CD4-positive, CD25-positive, alpha-beta regulatory T cell (primary cell): ENCODE results near the gene ELF2. TPM values are rescaled to one million over a fixed set of nuclear protein-coding genes. Genes with fewer than 3 reads are reported as not detected.
A peak's percentile ranks its signal among the peaks of the same experiment; 100 is the strongest.

Source experiments
- ATAC-seq, 2 donors: fragments of 150-1000 bp; cut with Tn5 transposase; one replicate each; pipeline ENCODE4 v1.10.0; 2021; ENCODE audit warnings: low read depth in 2 of 2, moderate number of reproducible peaks in 2 of 2, moderate library complexity in 1 of 2
- DNase-seq, 3 donors: peaks; one replicate each; pipeline versions ENCODE4 v3.0.0 to v3.0.0-alpha.2; 2012 to 2022; ENCODE audit warnings: mixed read lengths in 1 of 3
- H3K27ac ChIP-seq: one replicate; pipeline ENCODE4 v1.7.0; 2013; ENCODE audit warnings: mild to moderate bottlenecking, low read length; ENCODE audit not compliant: insufficient read depth, poor library complexity, severe bottlenecking
- H3K27me3 ChIP-seq: one replicate; pipeline ENCODE4 v1.7.0; 2013; ENCODE audit warnings: low read length; ENCODE audit not compliant: control insufficient read depth, insufficient read depth
- H3K36me3 ChIP-seq: one replicate; pipeline ENCODE4 v1.7.0; 2013; ENCODE audit warnings: mild to moderate bottlenecking, low read length, moderate library complexity; ENCODE audit not compliant: control insufficient read depth, insufficient read depth
- H3K4me1 ChIP-seq: 2 replicates; pipeline ENCODE4 v1.7.0; 2013; ENCODE audit warnings: mild to moderate bottlenecking, low read length; ENCODE audit not compliant: insufficient read depth, control insufficient read depth, poor library complexity, severe bottlenecking
- H3K4me3 ChIP-seq: one replicate; pipeline ENCODE4 v1.7.0; 2013; ENCODE audit warnings: low read depth, mild to moderate bottlenecking, low read length, moderate library complexity
- H3K9me3 ChIP-seq, 2 experiments: 1 replicate in 1 of 2; 2 replicates in 1 of 2; pipeline ENCODE4 v1.7.0; 2013; ENCODE audit warnings: low read length in 2 of 2, mild to moderate bottlenecking in 1 of 2, moderate library complexity in 1 of 2; ENCODE audit not compliant: control insufficient read depth in 2 of 2
- H3K27ac Mint-ChIP-seq, 3 donors: one replicate each; pipeline ENCODE4 v1.8.0; 2020 to 2022; ENCODE audit warnings: mild to moderate bottlenecking in 3 of 3, mixed read lengths in 3 of 3, moderate library complexity in 2 of 3
- H3K27me3 Mint-ChIP-seq: one replicate; pipeline ENCODE4 v1.8.0; 2022; ENCODE audit warnings: mild to moderate bottlenecking, mixed read lengths
- H3K36me3 Mint-ChIP-seq: one replicate; pipeline ENCODE4 v1.8.0; 2020; ENCODE audit warnings: mixed read lengths
- H3K4me1 Mint-ChIP-seq, 4 donors: one replicate each; pipeline ENCODE4 v1.8.0; 2020 to 2022; ENCODE audit warnings: mixed read lengths in 4 of 4, mild to moderate bottlenecking in 1 of 4
- H3K4me3 Mint-ChIP-seq, 4 donors: one replicate each; pipeline ENCODE4 v1.8.0; 2020 to 2022; ENCODE audit warnings: mild to moderate bottlenecking in 4 of 4, mixed read lengths in 4 of 4, moderate library complexity in 3 of 4
- H3K9me3 Mint-ChIP-seq, 7 donors: one replicate each; pipeline ENCODE4 v1.8.0; 2020 to 2022; ENCODE audit warnings: mixed read lengths in 7 of 7, mild to moderate bottlenecking in 3 of 7, moderate library complexity in 2 of 7
- polyA plus RNA-seq, 4 donors: library from polyadenylated mRNA; unstranded; fragments of 300-500 nt; fragmentation: Illumina TruSeq; gene quantifications; one replicate each; pipeline ENCODE4 v1.2.3, GENCODE V29; 2021
- total RNA-seq: library from RNA; stranded (reverse); gene quantifications from one replicate; pipeline ENCODE4 v1.2.3, GENCODE V29; 2022

The ELF2 gene
- total and polyA plus RNA-seq, 5 donors from 2014 or later, result 27.7 to 75.0 (median 32.9) TPM

DNA sequence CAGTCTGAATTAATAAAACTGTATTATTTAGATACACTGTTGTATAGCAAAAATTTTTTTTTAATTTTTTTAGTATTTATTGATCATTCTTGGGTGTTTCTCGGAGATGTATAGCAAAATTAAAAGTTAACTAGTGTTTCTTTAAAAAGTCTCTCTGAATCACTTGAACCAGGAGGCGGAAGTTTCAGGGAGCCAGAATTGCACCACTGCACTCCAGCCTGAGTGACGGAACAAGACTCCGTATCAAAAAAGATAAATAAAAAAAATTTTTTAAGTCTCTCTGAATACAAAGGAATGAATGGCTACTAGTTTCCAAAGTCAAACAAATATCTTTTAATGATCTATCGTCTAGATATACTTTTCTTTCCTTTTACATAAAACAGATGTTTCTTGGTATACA lies 64.4 kb downstream of the ELF2 start:
- Mint-ChIP-seq H3K4me3 (no peak overlapping the region), H3K36me3 (no peaks in the 10 kb centered on the region), H3K27ac (no peak overlapping the region), H3K4me1 (no peaks in the 10 kb centered on the region), H3K9me3 (no peaks in the 10 kb centered on the region), H3K27me3 (peaks cover 20% of the 10 kb centered on the region)
- H3K27me3 ChIP-seq, result no peaks in the 10 kb centered on the region
- no peaks in the 10 kb centered on the region for H3K36me3 ChIP-seq
- no peak overlapping the region for H3K27ac ChIP-seq
- H3K9me3 ChIP-seq, result no peaks in the 10 kb centered on the region
- no peak for DNase-seq
- H3K4me1 ChIP-seq, result no peaks in the 10 kb centered on the region
- no peak overlapping the region for H3K4me3 ChIP-seq
- no peak for ATAC-seq

- no peak overlapping the region for H3K27ac Mint-ChIP-seq
- no peak for ATAC-seq
Observed at GRCh38 chr4:139108567-139109128, 68.4 kb downstream of the ELF2 start.

DNA sequence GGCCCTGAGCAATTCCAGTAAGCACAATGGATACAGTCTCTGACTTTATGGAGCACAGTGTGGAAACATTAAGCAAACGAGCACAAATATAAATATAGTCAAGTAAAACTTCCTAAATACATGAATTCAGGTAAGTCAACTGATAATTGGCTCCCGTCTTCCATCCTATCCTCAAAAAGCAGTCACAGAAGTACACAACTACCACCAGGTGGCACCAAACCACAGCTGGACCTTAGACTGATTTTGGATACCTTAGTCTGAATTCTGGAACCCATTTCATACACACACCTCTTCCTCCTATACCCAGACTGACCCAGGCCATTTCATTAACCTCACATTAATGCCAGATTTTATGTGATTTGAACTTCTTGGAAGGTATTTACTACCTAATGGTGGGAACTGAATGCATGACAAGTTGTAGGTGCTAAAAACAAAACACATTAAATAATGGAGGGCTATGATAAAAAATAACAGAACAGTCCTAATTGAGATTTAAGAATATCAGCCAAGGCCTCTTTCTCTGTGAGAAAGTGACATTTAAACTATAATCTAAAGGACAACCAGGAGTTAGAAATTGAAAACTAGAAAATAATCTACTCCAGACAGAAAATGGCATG lies 77.5 kb downstream of the ELF2 start:
- Mint-ChIP-seq H3K4me1 (peaks cover 0 to 6% (median under 1%) of the 10 kb centered on the region in 4 donors), H3K9me3 (no peaks in the 10 kb centered on the region), H3K27ac (no peak overlapping the region), H3K27me3 (peaks cover 25% of the 10 kb centered on the region), H3K4me3 (no peak overlapping the region), H3K36me3 (no peaks in the 10 kb centered on the region)
- ATAC-seq, result peak; percentile 53 to 74
- peaks cover 2% of the 10 kb centered on the region for H3K27me3 ChIP-seq
- no peaks in the 10 kb centered on the region for H3K4me1 ChIP-seq
- no peaks in the 10 kb centered on the region for H3K9me3 ChIP-seq
- H3K36me3 ChIP-seq, result no peaks in the 10 kb centered on the region
- H3K27ac ChIP-seq, result no peak overlapping the region
- H3K4me3 ChIP-seq, result no peak overlapping the region
- DNase-seq, result peak; percentile 51 to 87 (median 66)

More at GRCh38 chr4:139108567-139109128, 68.4 kb downstream of the ELF2 start:
- DNase-seq, result no peak
- no peaks in the 10 kb centered on the region for H3K4me1 ChIP-seq
- H3K4me1 Mint-ChIP-seq, result no peaks in the 10 kb centered on the region
- no peaks in the 10 kb centered on the region for H3K36me3 Mint-ChIP-seq
- no peak overlapping the region for H3K27ac ChIP-seq
- no peaks in the 10 kb centered on the region for H3K9me3 Mint-ChIP-seq
- no peak overlapping the region for H3K4me3 Mint-ChIP-seq
- peaks cover 25% of the 10 kb centered on the region for H3K27me3 Mint-ChIP-seq
- H3K27me3 ChIP-seq, result no peaks in the 10 kb centered on the region
- H3K36me3 ChIP-seq, result no peaks in the 10 kb centered on the region
- H3K9me3 ChIP-seq, result no peaks in the 10 kb centered on the region
- no peak overlapping the region for H3K4me3 ChIP-seq

DNA sequence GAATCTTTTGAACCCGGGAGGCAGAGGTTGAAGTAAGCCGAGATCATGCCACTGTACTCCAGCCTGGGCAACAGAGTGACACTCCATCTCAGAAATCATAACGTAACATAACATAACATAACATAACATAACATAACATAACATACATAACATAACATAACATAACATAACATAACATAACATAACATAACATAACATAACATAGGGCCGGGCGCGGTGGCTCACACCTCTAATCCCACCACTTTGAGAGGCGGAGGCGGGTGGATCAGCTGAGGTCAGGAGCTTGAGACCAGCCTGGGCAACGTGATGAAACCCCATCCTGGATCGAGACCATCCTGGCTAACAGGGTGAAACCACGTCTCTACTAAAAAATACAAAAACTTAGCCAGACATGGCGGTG lies 84.7 kb downstream of the ELF2 start:
- H3K9me3 Mint-ChIP-seq, result no peaks in the 10 kb centered on the region
- H3K27me3 Mint-ChIP-seq, result peaks cover 22% of the 10 kb centered on the region
- H3K4me3 Mint-ChIP-seq, result no peak overlapping the region
- peaks cover 0 to 4% (median 0%) of the 10 kb centered on the region in 4 donors for H3K4me1 Mint-ChIP-seq
- Histone ChIP-seq H3K4me3 (no peak overlapping the region), H3K27ac (no peak overlapping the region), H3K36me3 (no peaks in the 10 kb centered on the region), H3K4me1 (no peaks in the 10 kb centered on the region), H3K9me3 (no peaks in the 10 kb centered on the region), H3K27me3 (no peaks in the 10 kb centered on the region)
- no peaks in the 10 kb centered on the region for H3K36me3 Mint-ChIP-seq
- no peak overlapping the region for H3K27ac Mint-ChIP-seq
- ATAC-seq (no peak), DNase-seq (no peak)

DNA sequence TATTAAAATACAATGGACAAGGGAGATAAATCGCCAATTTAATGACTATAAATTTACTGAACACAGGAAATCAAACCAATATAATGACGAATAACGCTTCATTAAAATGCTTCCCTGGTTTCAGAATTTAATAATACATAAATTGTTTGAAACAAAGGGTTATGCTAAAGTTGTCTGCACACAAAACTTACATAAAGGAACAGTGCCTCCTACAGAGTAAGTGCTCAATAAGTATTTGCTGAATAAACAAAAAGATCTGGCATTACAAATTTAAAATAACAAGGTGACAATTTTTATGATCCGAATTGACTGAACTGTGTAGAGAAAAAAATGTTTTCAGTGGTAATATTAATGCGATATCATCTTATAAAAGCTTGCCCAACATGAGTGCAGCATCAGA lies 91.9 kb downstream of the ELF2 start:
- Mint-ChIP-seq H3K4me1 (peaks cover 14 to 34% (median 26%) of the 10 kb centered on the region in 4 donors), H3K27ac (peak overlapping the region; percentile 84 to 93 (median 92)), H3K27me3 (peaks cover 12% of the 10 kb centered on the region), H3K4me3 (peak overlapping the region; percentile 90 to 96 (median 93)), H3K9me3 (peaks cover 0 to 3% (median 0%) of the 10 kb centered on the region in 7 donors), H3K36me3 (no peaks in the 10 kb centered on the region)
- Histone ChIP-seq H3K9me3 (no peaks in the 10 kb centered on the region), H3K4me1 (peaks cover 25% of the 10 kb centered on the region), H3K27ac (peak overlapping the region; percentile 93), H3K27me3 (no peaks in the 10 kb centered on the region), H3K36me3 (no peaks in the 10 kb centered on the region), H3K4me3 (peak overlapping the region; percentile 85)
- ATAC-seq (no peak), DNase-seq (peak in 2 of 3 donors; percentile 32 to 34)

DNA sequence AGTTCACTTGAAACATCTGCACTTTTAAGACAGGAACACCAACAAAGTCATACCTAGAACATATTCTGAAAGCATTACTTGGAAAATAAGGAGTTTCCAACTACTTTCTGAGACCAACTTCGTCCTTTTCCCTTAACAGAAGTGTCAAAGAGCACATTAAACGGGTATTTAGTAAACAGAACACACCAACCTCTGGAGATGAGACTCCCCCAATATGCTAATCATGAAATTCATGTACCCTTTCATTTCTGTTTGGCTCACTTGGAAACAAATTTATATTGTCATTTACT lies 92.3 kb downstream of the ELF2 start:
- ATAC-seq, result no peak
- peak overlapping the region; percentile 84 to 93 (median 92) for H3K27ac Mint-ChIP-seq

DNA sequence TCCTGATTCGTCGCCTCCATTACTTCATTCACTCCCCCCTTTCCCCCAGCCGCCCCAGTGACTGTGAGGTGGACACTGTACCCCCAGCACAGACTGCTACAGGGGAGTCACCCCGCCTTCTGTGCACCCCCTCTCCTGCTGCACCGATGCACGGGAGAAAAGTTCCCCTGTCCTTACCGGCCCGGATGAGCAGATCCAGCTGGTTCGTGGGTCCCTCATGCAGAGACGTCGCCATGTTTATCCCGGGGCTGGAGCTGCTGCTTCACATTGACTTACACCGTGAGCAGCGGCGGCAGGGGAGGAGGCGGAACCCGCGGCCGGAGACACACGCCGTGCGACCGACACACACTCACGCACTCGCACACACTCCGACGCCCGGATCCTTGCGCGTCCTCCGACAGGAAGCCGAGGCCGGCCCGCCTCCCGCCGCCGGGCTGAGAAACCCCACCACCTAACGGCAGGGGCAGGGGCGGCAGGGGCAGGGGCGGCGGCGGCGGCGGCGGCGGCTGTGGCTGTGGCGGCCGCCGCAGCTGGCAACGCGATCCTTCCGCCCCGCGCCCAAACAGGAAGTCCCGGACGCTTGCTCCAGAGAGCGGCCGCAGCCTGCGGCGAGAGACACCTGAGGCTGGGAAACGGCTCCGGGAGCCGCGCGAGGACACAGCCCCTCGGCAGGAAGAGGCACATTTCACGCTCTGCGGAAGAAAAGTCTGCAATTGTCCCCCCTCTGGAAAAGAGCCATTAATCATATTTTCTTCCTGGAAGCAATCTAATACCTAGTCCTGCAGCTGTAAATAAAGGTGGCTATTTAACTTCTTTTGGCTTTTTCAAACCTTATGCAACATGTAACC lies 92.8 kb downstream of the ELF2 start:
- H3K27me3 Mint-ChIP-seq, result peaks cover 3% of the 10 kb centered on the region
- Histone ChIP-seq H3K4me1 (peaks cover 27% of the 10 kb centered on the region), H3K36me3 (no peaks in the 10 kb centered on the region), H3K4me3 (peak overlapping the region; percentile 96), H3K27ac (peak overlapping the region; percentile 93), H3K27me3 (no peaks in the 10 kb centered on the region), H3K9me3 (no peaks in the 10 kb centered on the region)
- peak overlapping the region; percentile 90 to 96 (median 93) for H3K4me3 Mint-ChIP-seq
- peak; percentile 77 to 93 (median 84) for DNase-seq
- ATAC-seq, result peak; percentile 57 to 65
- H3K9me3 Mint-ChIP-seq, result peaks cover 0 to 3% (median 0%) of the 10 kb centered on the region in 7 donors
- H3K27ac Mint-ChIP-seq, result peak overlapping the region; percentile 92 to 98 (median 93)
- H3K36me3 Mint-ChIP-seq, result no peaks in the 10 kb centered on the region
- H3K4me1 Mint-ChIP-seq, result peaks cover 14 to 42% (median 32%) of the 10 kb centered on the region in 4 donors

More for the DNA sequence above, 92.3 kb downstream of the ELF2 start:
- Histone ChIP-seq H3K9me3 (no peaks in the 10 kb centered on the region), H3K36me3 (no peaks in the 10 kb centered on the region), H3K4me3 (peak overlapping the region; percentile 85), H3K27me3 (no peaks in the 10 kb centered on the region), H3K4me1 (peaks cover 25% of the 10 kb centered on the region), H3K27ac (peak overlapping the region; percentile 93)
- H3K4me3 Mint-ChIP-seq, result peak overlapping the region; percentile 90 to 96 (median 93)
- H3K36me3 Mint-ChIP-seq, result no peaks in the 10 kb centered on the region
- H3K27me3 Mint-ChIP-seq, result peaks cover 9% of the 10 kb centered on the region
- H3K9me3 Mint-ChIP-seq, result peaks cover 0 to 3% (median 0%) of the 10 kb centered on the region in 7 donors
- DNase-seq, result no peak
- H3K4me1 Mint-ChIP-seq, result peaks cover 14 to 37% (median 28%) of the 10 kb centered on the region in 4 donors
